Astrocyte (in vitro differentiated cells and primary cell): Measurements from ENCODE around the gene SLC1A7.

ENCODE experiments used
- EZH2 ChIP-seq: IDR thresholded peaks from 2 replicates; pipeline ENCODE4 v1.6.1; 2012; ENCODE audit warnings: mild to moderate bottlenecking, low read length, inconsistent platforms; ENCODE audit not compliant: insufficient read depth
- TF ChIP-seq, protein P1 (sequence below): IDR thresholded peaks from 2 replicates; pipeline ENCODE4 v1.5.1; 2011; ENCODE audit warnings: low read depth, mild to moderate bottlenecking, inconsistent platforms, low read length, moderate library complexity; ENCODE audit not compliant: insufficient read depth

DNA sequence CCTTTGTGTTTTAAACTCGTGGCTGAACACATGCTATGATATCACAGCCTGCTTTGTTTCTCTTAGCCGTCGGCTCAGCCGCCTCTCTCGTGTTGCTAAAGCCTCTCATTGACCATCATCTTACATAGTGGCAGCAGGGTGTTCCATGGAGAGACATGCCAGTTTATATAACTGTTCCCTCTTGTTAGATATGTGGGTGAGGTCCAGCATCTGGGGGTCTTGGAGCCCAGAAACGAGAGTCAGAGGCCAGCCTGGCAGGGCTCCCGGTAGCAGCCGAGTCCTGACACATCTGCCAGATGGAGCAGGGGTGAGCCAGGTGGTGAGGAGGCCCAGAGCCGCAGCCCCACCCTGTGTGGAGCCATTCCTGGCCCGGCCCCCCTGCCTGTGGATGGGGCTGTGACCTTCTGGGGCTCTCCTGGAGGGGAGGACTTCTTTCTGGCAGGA, 68.5 kb downstream of the SLC1A7 start:
- TF ChIP-seq, protein P1, sequence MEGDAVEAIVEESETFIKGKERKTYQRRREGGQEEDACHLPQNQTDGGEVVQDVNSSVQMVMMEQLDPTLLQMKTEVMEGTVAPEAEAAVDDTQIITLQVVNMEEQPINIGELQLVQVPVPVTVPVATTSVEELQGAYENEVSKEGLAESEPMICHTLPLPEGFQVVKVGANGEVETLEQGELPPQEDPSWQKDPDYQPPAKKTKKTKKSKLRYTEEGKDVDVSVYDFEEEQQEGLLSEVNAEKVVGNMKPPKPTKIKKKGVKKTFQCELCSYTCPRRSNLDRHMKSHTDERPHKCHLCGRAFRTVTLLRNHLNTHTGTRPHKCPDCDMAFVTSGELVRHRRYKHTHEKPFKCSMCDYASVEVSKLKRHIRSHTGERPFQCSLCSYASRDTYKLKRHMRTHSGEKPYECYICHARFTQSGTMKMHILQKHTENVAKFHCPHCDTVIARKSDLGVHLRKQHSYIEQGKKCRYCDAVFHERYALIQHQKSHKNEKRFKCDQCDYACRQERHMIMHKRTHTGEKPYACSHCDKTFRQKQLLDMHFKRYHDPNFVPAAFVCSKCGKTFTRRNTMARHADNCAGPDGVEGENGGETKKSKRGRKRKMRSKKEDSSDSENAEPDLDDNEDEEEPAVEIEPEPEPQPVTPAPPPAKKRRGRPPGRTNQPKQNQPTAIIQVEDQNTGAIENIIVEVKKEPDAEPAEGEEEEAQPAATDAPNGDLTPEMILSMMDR = no peak
- no peak for TF ChIP-seq EZH2
